ENCODE results near the gene VEGFA.

Gene VEGFA

DNA sequence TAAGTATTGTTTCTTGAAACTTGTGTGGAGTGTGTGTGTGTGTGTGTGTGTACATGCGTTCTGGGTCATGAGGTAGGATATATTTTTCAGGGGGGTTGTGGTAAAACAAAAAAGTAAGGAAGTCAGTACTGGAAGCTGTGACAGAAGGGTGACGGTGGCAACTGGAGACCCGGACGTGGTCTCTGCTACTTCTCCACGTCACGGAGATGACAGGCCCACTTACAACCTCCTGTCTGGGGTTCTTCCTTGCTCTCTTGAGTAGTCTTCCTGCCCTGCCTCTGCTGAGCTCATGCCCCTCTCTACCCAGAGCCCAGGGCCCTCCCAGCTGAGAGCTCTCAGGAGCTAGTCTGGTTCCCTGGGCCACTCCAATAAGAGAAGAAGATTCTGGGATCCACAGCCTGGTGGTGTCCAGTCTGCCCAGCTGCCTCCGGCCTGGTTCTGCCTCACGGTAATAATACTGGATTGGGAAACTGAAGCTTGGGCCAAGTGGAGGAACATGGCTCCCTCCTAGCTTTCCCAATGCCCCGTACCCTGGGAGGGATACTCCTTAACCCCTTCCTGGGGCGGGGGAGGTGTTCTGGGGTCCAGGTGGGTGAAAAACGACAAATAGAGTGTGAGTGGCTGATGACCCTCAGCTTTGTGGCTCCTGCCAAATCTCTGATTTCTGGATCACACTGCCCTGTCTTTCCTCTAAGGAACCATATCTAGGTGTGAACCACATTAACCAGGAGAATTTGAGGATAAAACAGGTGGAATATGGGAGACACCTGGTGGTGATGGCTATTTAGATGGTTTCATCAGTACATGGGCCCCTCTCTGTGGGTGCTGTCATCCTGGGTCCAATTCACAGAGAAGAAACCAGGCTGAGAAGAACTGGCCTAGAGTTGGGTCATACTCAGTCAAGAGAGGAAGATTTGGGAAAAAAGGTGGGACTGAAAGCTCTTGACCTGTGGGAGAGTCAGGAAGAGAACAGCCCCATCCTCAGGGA is 27.2 kb downstream of the VEGFA start:
- no peak for DNase-seq (ENCODE audit: low read depth, low spot score)
- TF ChIP-seq, protein P1, sequence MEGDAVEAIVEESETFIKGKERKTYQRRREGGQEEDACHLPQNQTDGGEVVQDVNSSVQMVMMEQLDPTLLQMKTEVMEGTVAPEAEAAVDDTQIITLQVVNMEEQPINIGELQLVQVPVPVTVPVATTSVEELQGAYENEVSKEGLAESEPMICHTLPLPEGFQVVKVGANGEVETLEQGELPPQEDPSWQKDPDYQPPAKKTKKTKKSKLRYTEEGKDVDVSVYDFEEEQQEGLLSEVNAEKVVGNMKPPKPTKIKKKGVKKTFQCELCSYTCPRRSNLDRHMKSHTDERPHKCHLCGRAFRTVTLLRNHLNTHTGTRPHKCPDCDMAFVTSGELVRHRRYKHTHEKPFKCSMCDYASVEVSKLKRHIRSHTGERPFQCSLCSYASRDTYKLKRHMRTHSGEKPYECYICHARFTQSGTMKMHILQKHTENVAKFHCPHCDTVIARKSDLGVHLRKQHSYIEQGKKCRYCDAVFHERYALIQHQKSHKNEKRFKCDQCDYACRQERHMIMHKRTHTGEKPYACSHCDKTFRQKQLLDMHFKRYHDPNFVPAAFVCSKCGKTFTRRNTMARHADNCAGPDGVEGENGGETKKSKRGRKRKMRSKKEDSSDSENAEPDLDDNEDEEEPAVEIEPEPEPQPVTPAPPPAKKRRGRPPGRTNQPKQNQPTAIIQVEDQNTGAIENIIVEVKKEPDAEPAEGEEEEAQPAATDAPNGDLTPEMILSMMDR (IDR thresholded peaks at IDR 0.05; ENCODE audit: low read depth, low read length), result no peak
- H3K4me3 ChIP-seq (ENCODE audit: low read depth, low read length), result no peak overlapping the region
- in situ Hi-C loops (cut with HindIII; ENCODE audit: low sequenced_read_pairs), result no loop called here

DNA sequence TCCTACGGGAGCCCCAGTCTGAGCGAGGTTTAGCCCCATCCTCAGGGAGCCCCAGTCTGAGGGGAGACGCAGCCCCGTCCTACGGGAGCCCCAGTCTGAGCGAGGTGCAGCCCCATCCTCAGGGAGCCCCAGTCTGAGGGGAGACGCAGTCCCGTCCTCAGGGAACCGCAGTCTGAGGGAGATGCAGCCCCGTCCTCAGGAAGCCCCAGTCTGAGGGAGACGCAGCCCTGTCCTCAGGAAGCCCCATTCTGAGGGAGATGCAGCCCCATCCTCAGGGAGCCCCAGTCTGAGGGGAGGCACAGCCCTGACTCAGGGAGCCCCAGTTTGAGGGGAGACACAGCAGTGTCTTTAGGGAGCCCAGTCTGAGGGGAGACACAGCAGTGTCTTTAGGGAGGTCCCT is 27.9 kb downstream of the VEGFA start:
- TF ChIP-seq, protein P1 (IDR thresholded peaks at IDR 0.05; ENCODE audit: low read depth, low read length), result no peak
- no peak for DNase-seq (ENCODE audit: low read depth, low spot score)
- no peak overlapping the region for H3K4me3 ChIP-seq (ENCODE audit: low read depth, low read length)
- in situ Hi-C loops (cut with HindIII; ENCODE audit: low sequenced_read_pairs), result no loop called here

DNA sequence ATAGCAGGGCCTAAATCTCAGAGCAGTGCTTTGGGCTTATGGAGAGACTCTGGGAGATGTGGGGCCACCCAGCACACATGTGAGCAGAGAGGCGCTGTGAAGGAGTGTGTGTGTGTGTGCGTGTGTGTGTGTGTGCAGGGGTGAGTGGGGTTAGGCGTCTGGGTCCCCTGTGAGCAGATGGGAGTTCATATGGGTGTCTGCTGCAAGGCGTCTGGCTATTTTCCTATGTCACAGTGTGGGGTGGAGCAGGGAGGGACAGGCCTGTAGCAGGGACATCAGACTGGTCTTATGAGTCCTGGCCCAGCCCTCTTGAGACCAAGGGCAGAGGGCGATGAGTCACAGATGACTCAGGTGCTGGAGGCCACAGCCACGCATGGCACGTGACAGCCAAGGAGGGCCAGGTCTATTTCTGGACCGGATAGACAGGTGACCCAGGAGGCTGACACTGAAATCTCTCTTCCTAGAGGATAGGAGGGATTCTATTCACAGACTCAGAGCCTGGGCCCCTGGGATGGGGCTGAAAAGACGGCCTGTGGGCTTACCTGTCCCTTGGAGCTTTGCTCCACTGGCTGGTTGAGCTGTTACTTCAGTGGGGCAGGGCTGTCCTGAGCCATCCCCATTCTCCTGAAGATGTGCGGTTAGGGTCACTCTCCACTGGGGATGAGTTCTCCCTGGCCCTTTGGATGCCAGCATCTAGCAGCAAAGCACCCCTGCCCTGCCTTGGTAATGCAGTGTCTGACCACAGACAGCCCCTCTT is 28.9 kb downstream of the VEGFA start:
- TF ChIP-seq, protein P1 (IDR thresholded peaks at IDR 0.05; ENCODE audit: low read depth, low read length), result no peak
- peak; percentile 62 for DNase-seq (ENCODE audit: low read depth, low spot score)
- in situ Hi-C loops (cut with HindIII; ENCODE audit: low sequenced_read_pairs), result no loop called here
- H3K4me3 ChIP-seq (ENCODE audit: low read depth, low read length), result no peak overlapping the region

DNA sequence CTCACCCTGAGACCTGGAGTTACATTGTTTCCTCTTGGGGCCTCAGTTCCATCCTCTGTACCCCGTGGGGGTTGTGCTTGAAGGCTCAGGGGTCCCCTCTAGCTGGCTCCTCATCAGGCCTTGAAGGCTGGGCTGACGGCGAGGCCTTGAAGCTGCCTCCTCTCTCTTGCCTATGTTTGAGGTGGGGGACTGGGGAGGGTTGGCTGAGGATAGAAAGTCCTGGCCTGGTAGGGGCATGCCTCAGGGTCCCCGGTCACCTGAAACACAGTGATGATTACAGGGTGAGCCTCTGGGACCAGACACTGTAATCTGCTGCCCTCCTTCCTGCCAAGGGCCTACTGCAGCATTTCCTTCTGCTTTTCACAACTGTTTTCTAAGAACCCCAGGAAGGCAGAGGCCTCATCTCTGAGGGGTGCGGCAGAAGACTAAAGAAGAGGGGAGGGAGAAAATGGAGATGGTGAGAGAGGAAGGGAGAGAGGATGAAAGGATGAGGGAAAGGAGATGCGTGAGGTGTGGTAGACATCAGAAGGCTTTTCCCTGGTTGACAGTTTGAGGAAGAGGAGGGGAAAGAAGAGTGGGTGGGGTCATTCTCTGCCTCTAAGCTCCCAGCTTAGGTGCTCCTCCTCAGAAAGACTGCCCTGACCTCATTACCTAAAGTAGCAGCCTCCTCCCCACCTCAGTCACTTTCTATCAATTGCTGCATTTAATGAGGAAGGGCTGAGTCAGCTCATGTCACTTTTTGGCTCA is 29.7 kb downstream of the VEGFA start:
- in situ Hi-C loops (cut with HindIII; ENCODE audit: low sequenced_read_pairs), result no loop called here
- TF ChIP-seq, protein P1 (IDR thresholded peaks at IDR 0.05; ENCODE audit: low read depth, low read length), result no peak
- no peak for DNase-seq (ENCODE audit: low read depth, low spot score)
- H3K4me3 ChIP-seq (ENCODE audit: low read depth, low read length), result no peak overlapping the region

DNA sequence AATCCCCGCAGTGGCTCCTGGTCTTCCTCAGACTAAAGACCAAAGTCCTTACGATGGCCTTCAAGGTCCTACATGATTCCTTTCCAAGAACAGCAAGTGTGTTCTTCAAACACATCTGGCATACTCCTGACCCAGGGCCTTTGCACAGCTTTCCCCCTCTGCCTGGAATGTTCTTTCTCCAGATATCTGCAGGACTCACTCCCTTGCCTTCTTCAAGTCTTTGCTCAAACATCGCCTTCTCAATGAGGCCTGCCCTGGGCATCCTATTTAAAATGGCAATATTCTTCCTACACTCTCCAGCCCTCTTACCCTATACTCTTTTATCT is 30.2 kb downstream of the VEGFA start:
- TF ChIP-seq, protein P1 (IDR thresholded peaks at IDR 0.05; ENCODE audit: low read depth, low read length), result no peak
- in situ Hi-C loops (cut with HindIII; ENCODE audit: low sequenced_read_pairs), result no loop called here
- no peak for DNase-seq (ENCODE audit: low read depth, low spot score)
- no peak overlapping the region for H3K4me3 ChIP-seq (ENCODE audit: low read depth, low read length)

Measured in astrocyte of the spinal cord (primary cell).